Left renal pelvis (tissue), 4 donors: ENCODE measurements around the gene RUNX1. TPM values are rescaled to one million over a fixed set of nuclear protein-coding genes. Genes with fewer than 3 reads are reported as not detected.

Source experiments
- DNase-seq, 4 donors: peaks; one replicate each; pipeline ENCODE4 v3.0.0-alpha.2; 2013; ENCODE audit warnings: low read depth in 4 of 4, low spot score in 3 of 4
- polyA plus RNA-seq, 4 donors: library from polyadenylated mRNA; unstranded; fragments of 120-200 nt; gene quantifications; one replicate each; pipeline ENCODE4 v1.2.1, GENCODE V29; 2013; ENCODE audit not compliant: insufficient read length in 4 of 4

The RUNX1 gene
- polyA plus RNA-seq, 4 donors: 2.4 to 3.4 (median 3.1) TPM

- no peak for DNase-seq
Measured at GRCh38 chr21:34775793-34776192, 273.3 kb downstream of the RUNX1 start.

GRCh38 chr21:34774750-34775149 is 274.4 kb downstream of the RUNX1 start:
- DNase-seq: no peak

GRCh38 chr21:34771512-34772028 is 277.5 kb downstream of the RUNX1 start:
- DNase-seq: no peak

DNA sequence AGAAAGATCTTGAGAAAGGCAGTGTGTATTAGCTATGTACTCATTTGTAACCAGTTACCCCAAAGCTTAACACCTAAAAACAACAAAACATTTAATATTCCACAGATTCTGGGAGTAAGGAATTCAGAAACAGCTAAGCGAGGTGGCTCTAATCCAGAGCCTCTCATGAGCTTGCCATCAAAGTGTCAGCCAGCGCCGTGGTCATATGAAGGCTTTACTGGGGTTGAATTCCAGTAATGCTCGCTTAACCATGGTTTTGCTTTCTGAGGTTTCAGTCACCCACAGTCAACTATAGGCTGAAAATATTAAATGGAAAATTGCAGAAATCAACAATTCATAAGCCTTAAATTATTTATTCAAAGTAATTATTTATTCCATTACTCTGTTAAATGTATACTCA is 278.5 kb downstream of the RUNX1 start:
- DNase-seq: no peak

DNA sequence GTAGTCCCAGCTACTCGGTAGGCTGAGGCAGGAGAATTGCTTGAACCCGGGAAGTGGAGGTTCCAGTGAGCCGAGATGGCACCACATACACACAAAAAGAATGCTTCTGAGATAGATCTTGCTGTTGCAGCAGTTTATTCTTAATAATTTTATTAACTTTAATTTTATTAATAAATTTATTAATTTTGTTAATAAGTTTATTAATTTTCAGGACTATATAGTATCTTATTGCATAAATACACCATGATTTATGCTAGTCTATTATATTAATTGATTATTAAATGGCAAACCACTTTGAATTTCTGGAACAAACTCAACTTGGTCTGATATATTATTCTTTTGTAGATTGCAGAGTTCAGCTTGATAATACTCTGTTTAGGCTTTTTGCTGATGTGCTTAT is 280.8 kb downstream of the RUNX1 start:
- DNase-seq: no peak

- no peak for DNase-seq
Measured at GRCh38 chr21:34766862-34767261, 282.2 kb downstream of the RUNX1 start.

DNA sequence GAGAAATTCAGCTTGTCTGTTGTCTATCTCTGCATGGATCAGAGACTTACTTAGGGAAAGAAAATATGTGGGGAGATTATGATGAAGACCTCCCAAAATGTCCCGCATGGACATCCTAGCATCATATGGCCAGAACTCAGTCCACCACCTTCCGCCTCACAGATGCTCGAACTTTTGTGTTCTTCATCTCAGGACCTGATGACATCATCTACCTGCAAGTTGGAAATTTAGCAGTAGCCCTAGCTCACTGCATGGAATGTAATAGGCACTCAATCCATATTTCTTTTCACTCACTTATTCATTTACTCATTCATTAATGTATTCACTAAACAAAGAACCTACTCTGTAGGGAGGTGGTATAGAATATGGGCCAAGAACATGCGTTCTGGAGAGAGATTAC is 283.5 kb downstream of the RUNX1 start:
- no peak for DNase-seq

- DNase-seq: no peak
Measured at GRCh38 chr21:34764715-34765284, 284.3 kb downstream of the RUNX1 start.

DNA sequence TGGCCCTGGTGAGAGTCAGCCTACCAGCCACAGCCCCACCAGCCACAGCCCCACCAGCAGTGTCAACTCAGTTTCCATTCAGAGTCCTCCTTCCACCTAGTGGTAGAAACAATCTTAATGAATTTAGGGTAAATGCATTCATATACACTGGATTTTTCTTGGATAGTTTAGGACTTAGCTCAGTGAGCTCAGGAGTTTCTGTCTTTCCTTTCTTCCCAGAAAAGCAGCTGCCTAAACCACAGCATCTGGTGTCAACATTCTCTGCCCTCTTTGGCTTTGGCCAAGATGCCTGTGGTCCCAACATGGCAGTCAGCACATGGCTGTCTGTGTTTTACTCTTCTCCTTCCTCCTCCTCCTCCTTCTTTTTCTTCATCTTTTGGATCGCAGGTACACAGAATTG is 286.3 kb downstream of the RUNX1 start:
- DNase-seq: no peak

DNA sequence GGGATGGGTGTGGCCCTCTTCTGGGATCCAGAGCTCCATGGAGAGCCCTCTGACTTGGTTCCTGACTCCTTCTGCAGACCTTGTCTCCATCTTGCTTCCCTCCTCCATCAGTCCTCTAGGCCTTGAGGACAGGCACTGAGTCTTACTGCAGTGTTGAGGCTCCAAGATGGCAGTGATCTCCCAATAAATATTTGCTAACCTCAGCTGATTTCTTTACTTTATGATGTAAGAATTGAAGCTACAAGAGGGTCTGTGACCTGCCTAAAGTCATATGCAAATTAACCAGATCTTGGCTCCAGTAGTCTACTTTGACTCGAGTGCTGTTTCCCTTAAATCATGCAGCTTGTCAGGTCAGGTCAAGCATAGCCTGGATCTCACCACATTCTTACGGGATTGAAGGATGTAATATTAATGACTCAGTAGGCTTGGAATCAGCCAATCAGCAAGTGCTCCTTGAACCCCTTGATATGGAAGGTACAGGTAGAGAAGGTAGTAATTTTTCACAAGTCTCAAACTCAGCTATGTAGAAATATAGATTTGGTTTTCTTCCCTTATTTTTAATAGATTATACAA is 287.3 kb downstream of the RUNX1 start:
- no peak for DNase-seq

DNA sequence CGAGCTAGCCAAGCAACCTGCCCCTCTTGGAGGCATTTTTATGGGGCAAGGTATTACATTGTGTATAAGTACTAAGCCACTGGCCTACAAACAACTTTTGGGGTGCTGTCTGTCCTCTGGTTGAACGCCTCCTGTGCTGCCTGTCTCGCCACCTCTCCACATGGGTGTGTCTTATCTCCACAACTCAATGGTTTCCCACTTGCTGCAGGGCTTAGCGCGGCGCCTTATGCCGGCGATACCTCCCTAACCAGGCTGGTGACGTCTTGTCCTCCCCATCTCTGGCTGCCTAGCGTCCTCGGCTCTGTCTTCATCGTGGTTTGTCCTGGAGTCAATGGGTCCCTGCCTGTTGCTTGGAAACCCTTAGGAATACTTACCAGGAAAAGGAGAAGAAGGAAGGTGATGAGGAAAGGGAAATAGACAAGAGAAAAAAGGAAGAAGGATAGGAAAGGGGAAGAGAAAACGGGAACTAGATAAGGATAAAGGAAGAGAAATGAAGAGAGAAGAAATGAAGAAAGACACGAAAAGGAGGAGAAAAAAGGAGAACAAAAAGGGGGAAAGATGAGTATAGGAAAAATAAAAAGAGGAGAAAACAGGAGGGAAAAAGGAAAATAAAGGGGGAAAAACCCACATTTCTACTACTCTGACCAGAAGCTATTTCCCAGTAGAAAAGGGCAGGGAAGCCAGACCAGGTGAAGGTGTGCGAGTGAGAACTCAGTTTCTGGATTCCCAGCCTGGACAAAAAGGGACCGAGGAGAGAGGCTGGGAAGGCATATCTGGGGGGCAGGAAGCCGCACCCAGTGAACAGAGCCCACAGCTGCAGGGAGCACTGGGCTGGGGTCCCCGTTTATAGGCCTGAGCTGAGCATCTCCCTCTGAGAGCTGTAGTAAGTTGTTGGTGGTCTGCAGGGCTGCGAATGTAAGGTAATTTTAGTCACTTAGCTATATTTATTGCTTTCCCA is 294.1 kb downstream of the RUNX1 start:
- no peak for DNase-seq

DNA sequence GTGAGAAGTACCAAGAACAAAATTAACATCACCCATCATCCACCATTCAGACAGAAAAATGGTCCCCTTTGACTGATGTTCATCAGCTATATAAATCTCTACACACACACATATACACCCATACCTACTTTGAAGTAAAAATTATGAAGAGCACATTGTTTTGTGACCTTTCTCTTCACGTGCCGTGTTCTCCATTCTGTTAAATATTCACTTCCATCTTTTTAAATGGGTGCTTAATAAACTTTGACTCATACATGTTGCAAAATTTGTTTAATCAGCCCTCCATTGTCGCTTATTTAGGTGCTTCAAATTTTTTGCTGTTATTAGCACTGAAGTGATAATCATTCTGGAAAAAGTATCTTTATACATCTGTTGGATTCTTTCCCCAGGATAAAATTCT is 300.2 kb downstream of the RUNX1 start:
- no peak for DNase-seq

DNA sequence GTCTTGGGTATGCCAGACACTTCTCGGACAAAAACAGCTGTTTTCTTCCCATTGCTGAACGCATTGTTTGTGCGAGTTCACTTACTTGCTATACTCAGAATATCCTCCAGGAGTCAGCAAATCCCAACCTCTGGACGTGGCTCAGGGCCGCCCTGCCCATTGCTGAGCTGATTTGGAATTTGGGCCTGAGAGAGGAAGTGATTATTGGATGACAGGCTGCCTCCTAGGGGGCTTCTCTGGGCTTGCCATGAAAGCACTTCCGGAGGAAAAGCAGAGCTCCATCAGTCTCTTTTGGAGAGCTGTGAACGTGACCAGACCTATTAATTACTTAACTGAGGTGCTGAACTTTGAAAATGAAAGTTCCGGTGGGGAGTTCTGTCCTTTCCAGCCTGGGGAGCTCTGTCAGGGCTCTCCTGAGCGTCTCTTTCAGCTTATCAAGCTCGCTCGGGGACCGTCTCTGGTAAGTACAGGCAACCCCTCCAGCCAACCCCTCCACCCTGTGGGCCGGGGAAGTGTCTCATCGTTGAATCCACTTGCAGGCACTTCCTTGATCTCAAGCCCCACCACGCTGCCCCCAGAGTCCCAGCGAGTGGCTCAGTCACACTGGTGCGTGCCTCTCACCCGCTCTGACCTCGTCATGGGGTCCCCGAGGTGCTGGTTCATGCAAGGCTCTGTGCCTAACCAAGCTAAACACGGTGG is 303.4 kb downstream of the RUNX1 start:
- peak; percentile 31 to 69 (median 57) for DNase-seq

DNA sequence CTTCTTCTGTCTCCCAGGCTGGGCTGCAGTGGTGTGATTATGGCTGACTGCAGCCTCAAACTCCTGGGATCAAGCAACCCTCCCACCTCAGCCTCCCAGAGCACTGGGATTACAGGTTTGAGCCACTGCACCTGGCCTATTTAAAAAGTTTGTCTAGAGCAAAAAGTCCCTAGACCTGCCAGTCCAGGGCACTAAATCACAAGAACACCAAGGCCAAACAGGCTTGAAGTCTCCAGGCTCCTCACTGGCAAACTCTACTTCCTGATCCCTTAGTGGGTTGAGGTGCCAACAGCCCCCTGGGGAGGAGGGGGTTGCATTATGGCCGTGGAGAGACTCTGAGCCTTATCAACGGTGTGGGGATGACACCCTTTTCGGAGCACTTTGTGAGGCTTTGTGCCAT is 304.3 kb downstream of the RUNX1 start:
- DNase-seq: no peak

GRCh38 chr21:34743831-34744230 is 305.3 kb downstream of the RUNX1 start:
- DNase-seq: no peak

DNA sequence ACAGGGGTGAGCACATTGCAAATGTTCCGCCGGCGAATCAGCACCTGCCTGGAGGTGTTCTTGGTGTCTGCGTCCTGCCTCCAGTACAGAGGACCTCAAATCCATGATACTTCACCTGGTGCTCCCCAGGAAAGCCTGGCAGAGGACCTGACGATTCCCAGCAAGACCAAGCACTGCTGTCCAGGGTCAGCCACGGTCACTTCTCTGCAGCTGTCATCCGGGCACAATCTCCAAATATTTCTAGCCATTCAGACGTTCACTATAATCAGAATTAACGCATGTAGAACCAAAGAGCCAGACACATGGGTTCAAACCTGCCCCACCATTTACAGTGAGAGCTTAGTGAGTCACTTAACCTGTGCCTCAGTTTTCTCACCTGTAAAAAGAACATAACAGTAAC is 305.8 kb downstream of the RUNX1 start:
- DNase-seq: no peak

GRCh38 chr21:34740198-34740597 is 308.9 kb downstream of the RUNX1 start:
- DNase-seq: no peak
